Activated CD8-positive, alpha-beta memory T cell treated with anti-CD3 and anti-CD28 coated beads for 36 hours (primary cell): ENCODE measurements around the gene RILPL1. TPM values are rescaled to one million over a fixed set of nuclear protein-coding genes. Genes with fewer than 3 reads are reported as not detected.
"Not testable (repeated sequence)": the region's sequence is repeated elsewhere in the genome, so short reads cannot be mapped to it uniquely, and the experiment has no call there.

Experiments used
- CTCF ChIA-PET: fragments of 350-600 bp; sonication (Branson Sonifier 250); formaldehyde crosslinking; loops from one replicate; lab custom pipeline; 2021; ENCODE audit warnings: antibody characterized with exemption; lab: Charles Lee
- POLR2A ChIA-PET: fragments of 350-600 bp; sonication (Branson Sonifier 250); formaldehyde crosslinking; loops from one replicate; lab custom pipeline; 2021; ENCODE audit warnings: antibody characterized with exemption; lab: Charles Lee
- total RNA-seq, 2 experiments: library from RNA; stranded (reverse); gene quantifications; one replicate each; pipeline ENCODE4 v1.2.3, GENCODE V29; 2021

Gene RILPL1
- total RNA-seq, 2 experiments from 2014 or later, result 3.7 TPM

GRCh38 chr12:123532808-123533649 lies 490 bp downstream of the RILPL1 start:
- POLR2A ChIA-PET, result interaction anchor here (0.6 kb wide), 1 partner anchor 253 kb away, joined by 4 read pairs; no protein-coding TSS in a partner anchor

GRCh38 chr12:123532019-123532418 lies 1.5 kb downstream of the RILPL1 start:
- POLR2A ChIA-PET, result no interaction called here
- CTCF ChIA-PET, result interaction anchor here (1.0 kb wide), 1 partner anchor 9 kb away, joined by 3 read pairs; no protein-coding TSS in a partner anchor

More at GRCh38 chr12:123532808-123533649, 490 bp downstream of the RILPL1 start:
- CTCF ChIA-PET, result interaction anchor here (0.7 to 1.0 kb wide), 2 partner anchors 8 to 10 kb away, joined by 3 read pairs; no protein-coding TSS in a partner anchor

GRCh38 chr12:123531091-123531490 lies 2.4 kb downstream of the RILPL1 start:
- POLR2A ChIA-PET, result no interaction called here

GRCh38 chr12:123530668-123531067 lies 2.9 kb downstream of the RILPL1 start:
- POLR2A ChIA-PET, result no interaction called here
- CTCF ChIA-PET, result interaction anchor here (1.1 kb wide), 1 partner anchor 96 kb away, joined by 3 read pairs; no protein-coding TSS in a partner anchor

More at GRCh38 chr12:123531091-123531490, 2.4 kb downstream of the RILPL1 start:
- CTCF ChIA-PET, result interaction anchor here (1.1 kb wide), 1 partner anchor 97 kb away, joined by 3 read pairs; no protein-coding TSS in a partner anchor

GRCh38 chr12:123529686-123530085 lies 3.8 kb downstream of the RILPL1 start:
- CTCF ChIA-PET, result no interaction called here
- POLR2A ChIA-PET, result no interaction called here

GRCh38 chr12:123528858-123529257 lies 4.7 kb downstream of the RILPL1 start:
- CTCF ChIA-PET, result no interaction called here
- POLR2A ChIA-PET, result no interaction called here

GRCh38 chr12:123526542-123527080 lies 6.9 kb downstream of the RILPL1 start:
- CTCF ChIA-PET, result no interaction called here

GRCh38 chr12:123524378-123524777 lies 9.1 kb downstream of the RILPL1 start:
- ChIA-PET CTCF (no interaction called here), POLR2A (no interaction called here)

More at GRCh38 chr12:123526542-123527080, 6.9 kb downstream of the RILPL1 start:
- POLR2A ChIA-PET, result no interaction called here

GRCh38 chr12:123523518-123523917 lies 10.0 kb downstream of the RILPL1 start:
- ChIA-PET CTCF (interaction anchor here (1.0 kb wide), 1 partner anchor 9 kb away, joined by 3 read pairs; no protein-coding TSS in a partner anchor), POLR2A (no interaction called here)

GRCh38 chr12:123522164-123522563 lies 11.4 kb downstream of the RILPL1 start:
- POLR2A ChIA-PET, result no interaction called here
- CTCF ChIA-PET, result no interaction called here

- POLR2A ChIA-PET, result no interaction called here
- CTCF ChIA-PET, result no interaction called here
Measured at GRCh38 chr12:123520567-123521474, 12.7 kb downstream of the RILPL1 start.

- ChIA-PET CTCF (interaction anchor here (0.7 kb wide), 1 partner anchor 18 kb away, joined by 4 read pairs; no protein-coding TSS in a partner anchor), POLR2A (no interaction called here)
Measured at GRCh38 chr12:123519141-123520001, 14.1 kb downstream of the RILPL1 start.

- ChIA-PET CTCF (no interaction called here), POLR2A (no interaction called here)
Measured at GRCh38 chr12:123516216-123516780, 17.2 kb downstream of the RILPL1 start.

- POLR2A ChIA-PET, CTCF ChIA-PET: not testable (repeated sequence)
Measured at GRCh38 chr12:123514582-123515221, 18.8 kb downstream of the RILPL1 start.

- CTCF ChIA-PET, result interaction anchor here (0.5 to 0.6 kb wide), 2 partner anchors 30 to 102 kb away, joined by 3 to 4 read pairs; no protein-coding TSS in a partner anchor
Measured at GRCh38 chr12:123513805-123514204, 19.7 kb downstream of the RILPL1 start.

GRCh38 chr12:123512838-123513665 lies 20.5 kb downstream of the RILPL1 start:
- ChIA-PET POLR2A (no interaction called here), CTCF (interaction anchor here (0.5 to 0.6 kb wide), 2 partner anchors 30 to 101 kb away, joined by 3 to 4 read pairs; no protein-coding TSS in a partner anchor)

More at GRCh38 chr12:123513805-123514204, 19.7 kb downstream of the RILPL1 start:
- POLR2A ChIA-PET, result no interaction called here
